Heart left ventricle (tissue), 13 donors: Measurements from ENCODE around the gene WDR76.

Experiments
- CTCF ChIP-seq, 12 donors: fragments of 200-600 bp; sonication (generic) in 4 of 12; IDR thresholded peaks; one replicate each; pipeline versions ENCODE4 v1.5.0 to v1.8.0; 2018 to 2022; ENCODE audit warnings: antibody characterized with exemption in 12 of 12, mild to moderate bottlenecking in 5 of 12
- POLR2A ChIP-seq, 2 donors: fragments of 450-650 bp; IDR thresholded peaks; one replicate each; pipeline ENCODE4 v1.6.1; 2017; ENCODE audit warnings: antibody characterized with exemption in 2 of 2, mild to moderate bottlenecking in 2 of 2, moderate library complexity in 2 of 2
- donor health status: ischemic (EF 13 %, LVEDD 7.1; RV severe dilation, severe dysfunction).
- donor health status: DM: no; HTN: yes; CAD: no.
- donor health status: DM: no; HTN: no; CAD: no.
- donor health status: ischemic (EF 25% LVEDD 6.9; RV normal size, moderate dysfunction).
- donor health status: ischemic (EF 25% LVEDD 5.7; RV mildly dilated, moderate dysfunction).
- donor health status: ischemic (EF 35%, LVEDD 5.7; RV mildly dilated, moderate dysfunction).
- donor health status: nonischemic (EF 11% LVEDD 7.7; RV severe dilation, severe dysfunction).
- donor health status: DM: yes; HTN: yes; CAD: no.
- donor health status: PGD.
- donor health status: ischemic (EF 29% LVEDD 5.4; RV normal size, mild dysfunction).
- donor health status: nonischemic (EF 23%, LVEDD 6.1; RV moderate dilation, normal function).

- no peak for TF ChIP-seq CTCF (IDR thresholded peaks at IDR 0.05)
- TF ChIP-seq POLR2A (IDR thresholded peaks at IDR 0.05) = no peak
Observed at GRCh38 chr15:43883571-43883970, 56.8 kb downstream of the WDR76 start.
